ENCODE measurements around the gene SPINK14. TPM values are rescaled to one million over a fixed set of nuclear protein-coding genes. Genes with fewer than 3 reads are reported as not detected.

Gene SPINK14
- total RNA-seq, 1 experiment from 2014 or later = not detected

DNA sequence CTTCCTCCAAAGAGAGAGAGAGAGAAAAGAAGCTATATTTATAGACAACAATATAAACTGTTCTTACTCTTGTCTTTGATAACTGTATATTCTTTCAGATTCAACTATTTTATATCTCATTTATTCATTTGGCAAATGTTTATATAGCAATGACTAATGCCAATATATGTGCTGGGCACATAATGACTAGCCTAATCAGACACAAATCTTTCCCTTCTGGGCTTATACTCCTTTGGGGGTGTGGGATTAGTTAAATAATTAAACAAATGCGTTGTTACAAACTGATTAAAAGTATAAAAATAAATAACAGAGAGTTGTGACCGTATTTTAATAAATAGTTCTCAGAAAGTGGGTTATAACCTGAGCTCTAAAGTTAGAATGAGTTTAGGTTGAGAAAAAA, 4.0 kb downstream of the SPINK14 start:
- Histone ChIP-seq H3K27ac (ENCODE audit: low read depth, low read length, poor library complexity, severe bottlenecking) (no peak overlapping the region), H3K9me3 (ENCODE audit: low read depth, low read length, poor library complexity, severe bottlenecking) (no peaks in the 10 kb centered on the region), H3K4me1 (ENCODE audit: insufficient read depth, low read length, poor library complexity, severe bottlenecking) (no peaks in the 10 kb centered on the region), H3K27me3 (replicated peaks; ENCODE audit: insufficient read depth, low read depth, low read length, poor library complexity) (peaks cover 39% of the 10 kb centered on the region), H3K36me3 (ENCODE audit: insufficient read depth, low read length, poor library complexity, severe bottlenecking) (no peaks in the 10 kb centered on the region), H3K4me3 (ENCODE audit: low read depth, low read length, poor library complexity, severe bottlenecking) (no peak overlapping the region)
- TF ChIP-seq EZH2 (IDR thresholded peaks at IDR 0.05; ENCODE audit: borderline replicate concordance, low read depth, low read length, poor library complexity, severe bottlenecking) = no peak
- TF ChIP-seq, protein P1, sequence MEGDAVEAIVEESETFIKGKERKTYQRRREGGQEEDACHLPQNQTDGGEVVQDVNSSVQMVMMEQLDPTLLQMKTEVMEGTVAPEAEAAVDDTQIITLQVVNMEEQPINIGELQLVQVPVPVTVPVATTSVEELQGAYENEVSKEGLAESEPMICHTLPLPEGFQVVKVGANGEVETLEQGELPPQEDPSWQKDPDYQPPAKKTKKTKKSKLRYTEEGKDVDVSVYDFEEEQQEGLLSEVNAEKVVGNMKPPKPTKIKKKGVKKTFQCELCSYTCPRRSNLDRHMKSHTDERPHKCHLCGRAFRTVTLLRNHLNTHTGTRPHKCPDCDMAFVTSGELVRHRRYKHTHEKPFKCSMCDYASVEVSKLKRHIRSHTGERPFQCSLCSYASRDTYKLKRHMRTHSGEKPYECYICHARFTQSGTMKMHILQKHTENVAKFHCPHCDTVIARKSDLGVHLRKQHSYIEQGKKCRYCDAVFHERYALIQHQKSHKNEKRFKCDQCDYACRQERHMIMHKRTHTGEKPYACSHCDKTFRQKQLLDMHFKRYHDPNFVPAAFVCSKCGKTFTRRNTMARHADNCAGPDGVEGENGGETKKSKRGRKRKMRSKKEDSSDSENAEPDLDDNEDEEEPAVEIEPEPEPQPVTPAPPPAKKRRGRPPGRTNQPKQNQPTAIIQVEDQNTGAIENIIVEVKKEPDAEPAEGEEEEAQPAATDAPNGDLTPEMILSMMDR (conservative IDR thresholded peaks at IDR 0.05; ENCODE audit: low read depth, low read length) = no peak
- intact Hi-C loops (cut with micrococcal nuclease; ENCODE audit: unreplicated experiment) = loop anchor here (10.0 kb wide), 3 partner anchors 272 to 942 kb away; no protein-coding TSS in a partner anchor
- ChIA-PET POLR2A (ENCODE audit: low non-redundant PET) (no interaction called here), CTCF (no interaction called here)
- no peak for DNase-seq (ENCODE audit: low spot score)
- no TSS peak for BruUV-seq (replicated peaks)

GRCh38 chr5:148176480-148176879, 8.1 kb downstream of the SPINK14 start:
- H3K9me3 ChIP-seq (ENCODE audit: low read depth, low read length, poor library complexity, severe bottlenecking) = no peaks in the 10 kb centered on the region
- H3K4me1 ChIP-seq (ENCODE audit: insufficient read depth, low read length, poor library complexity, severe bottlenecking) = no peaks in the 10 kb centered on the region
- TF ChIP-seq, protein P1 (conservative IDR thresholded peaks at IDR 0.05; ENCODE audit: low read depth, low read length) = no peak
- no peak for TF ChIP-seq EZH2 (IDR thresholded peaks at IDR 0.05; ENCODE audit: borderline replicate concordance, low read depth, low read length, poor library complexity, severe bottlenecking)
- H3K36me3 ChIP-seq (ENCODE audit: insufficient read depth, low read length, poor library complexity, severe bottlenecking) = no peaks in the 10 kb centered on the region
- BruUV-seq (replicated peaks) = no TSS peak
- no peak overlapping the region for H3K27ac ChIP-seq (ENCODE audit: low read depth, low read length, poor library complexity, severe bottlenecking)
- H3K4me3 ChIP-seq (ENCODE audit: low read depth, low read length, poor library complexity, severe bottlenecking) = no peak overlapping the region
- ChIA-PET POLR2A (ENCODE audit: low non-redundant PET) (no interaction called here), CTCF (no interaction called here)
- peaks cover 29% of the 10 kb centered on the region for H3K27me3 ChIP-seq (replicated peaks; ENCODE audit: insufficient read depth, low read depth, low read length, poor library complexity)
- DNase-seq (ENCODE audit: low spot score) = no peak
- intact Hi-C loops (cut with micrococcal nuclease; ENCODE audit: unreplicated experiment) = loop anchor here (10.0 kb wide), 3 partner anchors 268 to 938 kb away; no protein-coding TSS in a partner anchor

GRCh38 chr5:148177207-148177606, 8.9 kb downstream of the SPINK14 start:
- no peak overlapping the region for H3K4me3 ChIP-seq (ENCODE audit: low read depth, low read length, poor library complexity, severe bottlenecking)
- ChIA-PET POLR2A (ENCODE audit: low non-redundant PET) (no interaction called here), CTCF (no interaction called here)
- no peaks in the 10 kb centered on the region for H3K4me1 ChIP-seq (ENCODE audit: insufficient read depth, low read length, poor library complexity, severe bottlenecking)
- no TSS peak for BruUV-seq (replicated peaks)
- H3K27ac ChIP-seq (ENCODE audit: low read depth, low read length, poor library complexity, severe bottlenecking) = no peak overlapping the region
- DNase-seq (ENCODE audit: low spot score) = no peak
- TF ChIP-seq, protein P1 (conservative IDR thresholded peaks at IDR 0.05; ENCODE audit: low read depth, low read length) = no peak
- no peak for TF ChIP-seq EZH2 (IDR thresholded peaks at IDR 0.05; ENCODE audit: borderline replicate concordance, low read depth, low read length, poor library complexity, severe bottlenecking)
- no peaks in the 10 kb centered on the region for H3K36me3 ChIP-seq (ENCODE audit: insufficient read depth, low read length, poor library complexity, severe bottlenecking)
- intact Hi-C loops (cut with micrococcal nuclease; ENCODE audit: unreplicated experiment) = loop anchor here (10.0 kb wide), 3 partner anchors 268 to 938 kb away; no protein-coding TSS in a partner anchor
- peaks cover 29% of the 10 kb centered on the region for H3K27me3 ChIP-seq (replicated peaks; ENCODE audit: insufficient read depth, low read depth, low read length, poor library complexity)
- no peaks in the 10 kb centered on the region for H3K9me3 ChIP-seq (ENCODE audit: low read depth, low read length, poor library complexity, severe bottlenecking)

All from A673 (cell line).